ENCODE results near the gene VAV3. TPM values are rescaled to one million over a fixed set of nuclear protein-coding genes. Genes with fewer than 3 reads are reported as not detected.

The VAV3 gene
- total RNA-seq, 1 donor from 2014 or later = 2.6 TPM

DNA sequence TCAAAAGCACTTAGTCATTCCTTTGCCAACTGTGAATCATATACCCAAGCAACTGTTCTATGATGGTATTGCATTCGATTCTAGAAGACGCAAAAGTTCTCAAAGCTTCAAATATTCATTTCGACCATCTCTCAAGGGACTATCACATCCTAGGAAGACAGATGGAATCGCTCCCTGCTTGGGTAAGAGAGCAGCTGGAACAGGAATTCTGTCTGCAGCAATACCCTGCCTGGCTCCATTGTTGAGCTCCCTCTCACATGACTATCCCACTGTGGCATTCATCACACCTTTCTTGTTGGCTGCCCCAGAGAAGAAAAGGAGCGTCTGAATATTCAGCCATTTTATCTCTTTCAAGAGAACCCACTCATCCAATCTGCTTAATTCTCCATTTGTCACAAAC is 426.5 kb downstream of the VAV3 start:
- Histone ChIP-seq H3K9ac (ENCODE audit: low read length) (no peak overlapping the region), H3K4me3 (ENCODE audit: insufficient read depth, low read depth, low read length) (no peak overlapping the region), H2AFZ (ENCODE audit: low read depth, low read length) (no peak overlapping the region), H3K27ac (ENCODE audit: low read depth, low read length) (no peak overlapping the region), H3K79me2 (ENCODE audit: insufficient read depth, low read length) (no peaks in the 10 kb centered on the region), H3K4me2 (ENCODE audit: low read length) (no peak overlapping the region), H3K4me1 (ENCODE audit: insufficient read depth, low read length) (no peaks in the 10 kb centered on the region), H3K36me3 (ENCODE audit: insufficient read depth, low read length) (no peaks in the 10 kb centered on the region), H3K27me3 (ENCODE audit: insufficient read depth, low read length) (no peaks in the 10 kb centered on the region), H4K20me1 (ENCODE audit: insufficient read depth, low read length) (no peaks in the 10 kb centered on the region), H3K9me3 (ENCODE audit: insufficient read depth, low read depth, low read length) (no peaks in the 10 kb centered on the region)
- Mint-ChIP-seq H3K4me1 (ENCODE audit: low read depth, unreplicated experiment) (no peaks in the 10 kb centered on the region), H3K4me3 (ENCODE audit: unreplicated experiment) (no peak overlapping the region), H3K36me3 (ENCODE audit: low read depth, unreplicated experiment) (no peaks in the 10 kb centered on the region), H3K27me3 (ENCODE audit: low read depth, unreplicated experiment) (no peaks in the 10 kb centered on the region), H3K27ac (ENCODE audit: unreplicated experiment) (no peak overlapping the region), H3K9me3 (ENCODE audit: unreplicated experiment) (no peaks in the 10 kb centered on the region)
- FAIRE-seq (no peak), DNase-seq (ENCODE audit: low read depth) (no peak)
- TF ChIP-seq, protein P1, sequence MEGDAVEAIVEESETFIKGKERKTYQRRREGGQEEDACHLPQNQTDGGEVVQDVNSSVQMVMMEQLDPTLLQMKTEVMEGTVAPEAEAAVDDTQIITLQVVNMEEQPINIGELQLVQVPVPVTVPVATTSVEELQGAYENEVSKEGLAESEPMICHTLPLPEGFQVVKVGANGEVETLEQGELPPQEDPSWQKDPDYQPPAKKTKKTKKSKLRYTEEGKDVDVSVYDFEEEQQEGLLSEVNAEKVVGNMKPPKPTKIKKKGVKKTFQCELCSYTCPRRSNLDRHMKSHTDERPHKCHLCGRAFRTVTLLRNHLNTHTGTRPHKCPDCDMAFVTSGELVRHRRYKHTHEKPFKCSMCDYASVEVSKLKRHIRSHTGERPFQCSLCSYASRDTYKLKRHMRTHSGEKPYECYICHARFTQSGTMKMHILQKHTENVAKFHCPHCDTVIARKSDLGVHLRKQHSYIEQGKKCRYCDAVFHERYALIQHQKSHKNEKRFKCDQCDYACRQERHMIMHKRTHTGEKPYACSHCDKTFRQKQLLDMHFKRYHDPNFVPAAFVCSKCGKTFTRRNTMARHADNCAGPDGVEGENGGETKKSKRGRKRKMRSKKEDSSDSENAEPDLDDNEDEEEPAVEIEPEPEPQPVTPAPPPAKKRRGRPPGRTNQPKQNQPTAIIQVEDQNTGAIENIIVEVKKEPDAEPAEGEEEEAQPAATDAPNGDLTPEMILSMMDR (IDR thresholded peaks at IDR 0.05; ENCODE audit: insufficient read depth, low read depth, low read length) = no peak
- TF ChIP-seq EZH2 (IDR thresholded peaks at IDR 0.05; ENCODE audit: insufficient read depth, low read length) = no peak

- no peaks in the 10 kb centered on the region for H3K9me3 Mint-ChIP-seq (ENCODE audit: unreplicated experiment)
- FAIRE-seq = no peak
- H3K27ac Mint-ChIP-seq (ENCODE audit: unreplicated experiment) = no peak overlapping the region
- Histone ChIP-seq H3K27ac (ENCODE audit: low read depth, low read length) (no peak overlapping the region), H3K79me2 (ENCODE audit: insufficient read depth, low read length) (no peaks in the 10 kb centered on the region), H3K4me2 (ENCODE audit: low read length) (no peak overlapping the region), H4K20me1 (ENCODE audit: insufficient read depth, low read length) (no peaks in the 10 kb centered on the region), H3K27me3 (ENCODE audit: insufficient read depth, low read length) (no peaks in the 10 kb centered on the region), H3K9ac (ENCODE audit: low read length) (no peak overlapping the region), H2AFZ (ENCODE audit: low read depth, low read length) (no peak overlapping the region), H3K4me3 (ENCODE audit: insufficient read depth, low read depth, low read length) (no peak overlapping the region), H3K36me3 (ENCODE audit: insufficient read depth, low read length) (no peaks in the 10 kb centered on the region), H3K9me3 (ENCODE audit: insufficient read depth, low read depth, low read length) (no peaks in the 10 kb centered on the region), H3K4me1 (ENCODE audit: insufficient read depth, low read length) (no peaks in the 10 kb centered on the region)
- TF ChIP-seq, protein P1 (IDR thresholded peaks at IDR 0.05; ENCODE audit: insufficient read depth, low read depth, low read length) = no peak
- TF ChIP-seq EZH2 (IDR thresholded peaks at IDR 0.05; ENCODE audit: insufficient read depth, low read length) = no peak
- H3K27me3 Mint-ChIP-seq (ENCODE audit: low read depth, unreplicated experiment) = no peaks in the 10 kb centered on the region
- H3K36me3 Mint-ChIP-seq (ENCODE audit: low read depth, unreplicated experiment) = no peaks in the 10 kb centered on the region
- H3K4me1 Mint-ChIP-seq (ENCODE audit: low read depth, unreplicated experiment) = no peaks in the 10 kb centered on the region
- peak; percentile 23 for DNase-seq (ENCODE audit: low read depth)
- no peak overlapping the region for H3K4me3 Mint-ChIP-seq (ENCODE audit: unreplicated experiment)
These were observed 428.7 kb downstream of the VAV3 start for GRCh38 chr1:107536266-107536665.

DNA sequence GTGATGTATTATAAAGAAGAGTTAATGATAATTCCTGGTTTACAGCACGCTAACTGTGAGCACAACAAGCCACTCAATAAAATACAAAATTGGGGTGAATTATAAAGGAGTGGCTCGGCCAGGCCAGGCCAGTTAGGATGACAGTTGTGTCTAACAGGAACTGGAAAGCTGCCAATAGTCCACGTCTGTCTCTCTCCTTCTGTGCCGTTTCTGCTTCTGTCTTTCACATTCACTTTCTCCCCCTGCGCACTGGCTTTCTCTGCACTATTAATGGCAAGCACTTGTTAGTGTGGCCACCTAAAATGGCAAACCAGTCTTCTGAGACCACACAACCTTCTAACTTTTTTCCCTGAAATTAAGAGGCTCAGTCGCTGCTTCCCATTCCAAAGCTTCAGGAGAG is 429.9 kb downstream of the VAV3 start:
- Histone ChIP-seq H3K36me3 (ENCODE audit: insufficient read depth, low read length) (no peaks in the 10 kb centered on the region), H3K4me3 (ENCODE audit: insufficient read depth, low read depth, low read length) (no peak overlapping the region), H3K27me3 (ENCODE audit: insufficient read depth, low read length) (no peaks in the 10 kb centered on the region), H4K20me1 (ENCODE audit: insufficient read depth, low read length) (no peaks in the 10 kb centered on the region), H3K9me3 (ENCODE audit: insufficient read depth, low read depth, low read length) (no peaks in the 10 kb centered on the region), H3K79me2 (ENCODE audit: insufficient read depth, low read length) (no peaks in the 10 kb centered on the region), H2AFZ (ENCODE audit: low read depth, low read length) (no peak overlapping the region), H3K4me2 (ENCODE audit: low read length) (no peak overlapping the region), H3K27ac (ENCODE audit: low read depth, low read length) (no peak overlapping the region), H3K9ac (ENCODE audit: low read length) (no peak overlapping the region), H3K4me1 (ENCODE audit: insufficient read depth, low read length) (no peaks in the 10 kb centered on the region)
- FAIRE-seq (no peak), DNase-seq (ENCODE audit: low read depth) (no peak)
- Mint-ChIP-seq H3K9me3 (ENCODE audit: unreplicated experiment) (no peaks in the 10 kb centered on the region), H3K36me3 (ENCODE audit: low read depth, unreplicated experiment) (no peaks in the 10 kb centered on the region), H3K27me3 (ENCODE audit: low read depth, unreplicated experiment) (no peaks in the 10 kb centered on the region), H3K4me1 (ENCODE audit: low read depth, unreplicated experiment) (no peaks in the 10 kb centered on the region), H3K4me3 (ENCODE audit: unreplicated experiment) (no peak overlapping the region), H3K27ac (ENCODE audit: unreplicated experiment) (no peak overlapping the region)
- no peak for TF ChIP-seq EZH2 (IDR thresholded peaks at IDR 0.05; ENCODE audit: insufficient read depth, low read length)
- TF ChIP-seq, protein P1 (IDR thresholded peaks at IDR 0.05; ENCODE audit: insufficient read depth, low read depth, low read length) = no peak

Measured in astrocyte (in vitro differentiated cells and primary cell).